Measurements from ENCODE around the gene XRN2. TPM values are rescaled to one million over a fixed set of nuclear protein-coding genes. Genes with fewer than 3 reads are reported as not detected.

XRN2 gene
- total RNA-seq, 4 donors from 2014 or later: 55.5 to 80.8 (median 68.4) TPM

- no peaks in the 10 kb centered on the region for H3K4me1 ChIP-seq
- no peak for ATAC-seq
- 55% methylated on average over 3 of the region's 3 CpGs; no CpG with 5 or more reads in 1 of the 2 donors for WGBS, 2 donors (ENCODE audit: low coverage in 1 of 2)
- TF ChIP-seq EP300 (IDR thresholded peaks at IDR 0.05) (no peak), POLR2AphosphoS5 (IDR thresholded peaks at IDR 0.05) (no peak), CTCF (IDR thresholded peaks at IDR 0.05) (no peak), POLR2A (IDR thresholded peaks at IDR 0.05) (no peak)
- H3K36me3 ChIP-seq: no peaks in the 10 kb centered on the region
- no peak overlapping the region for H3K27ac ChIP-seq
- no peak overlapping the region for H3K4me3 ChIP-seq
- H3K9me3 ChIP-seq: peaks cover 0 to under 1% (median 0%) of the 10 kb centered on the region in 3 donors
- H3K27me3 ChIP-seq: peaks cover 5% of the 10 kb centered on the region
These were observed 22.6 kb upstream of the XRN2 start for GRCh38 chr20:21280522-21281016.

GRCh38 chr20:21286775-21287174 is 16.4 kb upstream of the XRN2 start:
- 46 to 51% methylated on average over 3 of the region's 4 CpGs for WGBS, 2 donors (ENCODE audit: low coverage in 1 of 2)
- H3K27me3 ChIP-seq: peaks cover 20% of the 10 kb centered on the region
- no peaks in the 10 kb centered on the region for H3K36me3 ChIP-seq
- ATAC-seq: no peak
- H3K4me1 ChIP-seq: no peaks in the 10 kb centered on the region
- TF ChIP-seq POLR2AphosphoS5 (IDR thresholded peaks at IDR 0.05) (no peak), EP300 (IDR thresholded peaks at IDR 0.05) (no peak), CTCF (IDR thresholded peaks at IDR 0.05) (no peak), POLR2A (IDR thresholded peaks at IDR 0.05) (no peak)
- H3K4me3 ChIP-seq: no peak overlapping the region
- H3K27ac ChIP-seq: no peak overlapping the region
- H3K9me3 ChIP-seq: peaks cover 0 to 9% (median 0%) of the 10 kb centered on the region in 3 donors

- TF ChIP-seq POLR2AphosphoS5 (IDR thresholded peaks at IDR 0.05) (no peak), POLR2A (IDR thresholded peaks at IDR 0.05) (no peak), CTCF (IDR thresholded peaks at IDR 0.05) (no peak), EP300 (IDR thresholded peaks at IDR 0.05) (no peak)
- H3K27ac ChIP-seq: no peak overlapping the region
- no peaks in the 10 kb centered on the region for H3K4me1 ChIP-seq
- peaks cover 0 to 9% (median 0%) of the 10 kb centered on the region in 3 donors for H3K9me3 ChIP-seq
- H3K27me3 ChIP-seq: peaks cover 20% of the 10 kb centered on the region
- ATAC-seq: no peak
- WGBS, 2 donors (ENCODE audit: low coverage in 1 of 2): 56 to 66% methylated on average over 10 to 13 of the region's 14 CpGs
- H3K4me3 ChIP-seq: no peak overlapping the region
- H3K36me3 ChIP-seq: no peaks in the 10 kb centered on the region
These were observed 14.4 kb upstream of the XRN2 start for GRCh38 chr20:21288587-21289370.

GRCh38 chr20:21289651-21290050 is 13.5 kb upstream of the XRN2 start:
- Histone ChIP-seq H3K36me3 (no peaks in the 10 kb centered on the region), H3K27ac (no peak overlapping the region)

GRCh38 chr20:21291026-21291425 is 12.1 kb upstream of the XRN2 start:
- 80 to 91% methylated on average over 2 of the region's 2 CpGs for WGBS, 2 donors (ENCODE audit: low coverage in 1 of 2)
- no peak for TF ChIP-seq EP300 (IDR thresholded peaks at IDR 0.05)
- TF ChIP-seq POLR2AphosphoS5 (IDR thresholded peaks at IDR 0.05): no peak
- TF ChIP-seq POLR2A (IDR thresholded peaks at IDR 0.05): no peak
- TF ChIP-seq CTCF (IDR thresholded peaks at IDR 0.05): no peak

More at GRCh38 chr20:21289651-21290050, 13.5 kb upstream of the XRN2 start:
- H3K27me3 ChIP-seq: peaks cover 20% of the 10 kb centered on the region
- no peaks in the 10 kb centered on the region for H3K4me1 ChIP-seq
- 18 to 20% methylated on average over 2 of the region's 2 CpGs for WGBS, 2 donors (ENCODE audit: low coverage in 1 of 2)
- TF ChIP-seq POLR2AphosphoS5 (IDR thresholded peaks at IDR 0.05): no peak
- TF ChIP-seq EP300 (IDR thresholded peaks at IDR 0.05): no peak
- ATAC-seq: no peak
- H3K9me3 ChIP-seq: peaks cover 0 to 9% (median 0%) of the 10 kb centered on the region in 3 donors
- no peak overlapping the region for H3K4me3 ChIP-seq

More at GRCh38 chr20:21291026-21291425, 12.1 kb upstream of the XRN2 start:
- Histone ChIP-seq H3K9me3 (peaks cover 0 to 4% (median 0%) of the 10 kb centered on the region in 3 donors), H3K4me1 (no peaks in the 10 kb centered on the region), H3K4me3 (no peak overlapping the region), H3K27me3 (peaks cover 20% of the 10 kb centered on the region), H3K27ac (no peak overlapping the region), H3K36me3 (no peaks in the 10 kb centered on the region)
- no peak for ATAC-seq

All from gastroesophageal sphincter (tissue), 4 donors.